HepG2 (cell line): ENCODE results near the gene BTG2. TPM values are rescaled to one million over a fixed set of nuclear protein-coding genes. Genes with fewer than 3 reads are reported as not detected.
A peak's percentile ranks its signal among the peaks of the same experiment; 100 is the strongest.

Experiments used
- EED ChIP-seq: sonication (generic); formaldehyde crosslinking; IDR thresholded peaks from 2 replicates; pipeline ENCODE4 v1.5.0; 2020; ENCODE audit warnings: mild to moderate bottlenecking, missing genetic modification reagents
- NCOA1 ChIP-seq: sonication (generic); formaldehyde crosslinking; IDR thresholded peaks from 2 replicates; pipeline ENCODE4 v1.9.0; 2021; ENCODE audit warnings: missing genetic modification reagents
- PAF1 ChIP-seq: IDR thresholded peaks from 2 replicates; pipeline ENCODE4 v1.6.1; 2016; ENCODE audit warnings: missing genetic modification reagents, missing compliant biosample characterization
- PHF21A ChIP-seq: sonication (generic); formaldehyde crosslinking; IDR thresholded peaks from 2 replicates; pipeline ENCODE4 v1.5.0; 2020; ENCODE audit warnings: mild to moderate bottlenecking, missing genetic modification reagents
- SIN3A ChIP-seq: IDR thresholded peaks from 2 replicates; pipeline ENCODE4 v1.6.1; 2011; ENCODE audit warnings: low read depth, mild to moderate bottlenecking, control low read depth, low read length, borderline replicate concordance
- SPEN ChIP-seq: sonication (generic); formaldehyde crosslinking; IDR thresholded peaks from 2 replicates; pipeline ENCODE4 v1.5.1; 2020; ENCODE audit warnings: low read depth, mild to moderate bottlenecking, missing genetic modification reagents
- ZBTB42 ChIP-seq: sonication (generic); formaldehyde crosslinking; IDR thresholded peaks from 2 replicates; pipeline ENCODE4 v1.5.0; 2020; ENCODE audit warnings: mild to moderate bottlenecking, missing genetic modification reagents
- ZFY ChIP-seq: sonication (generic); formaldehyde crosslinking; IDR thresholded peaks from 2 replicates; pipeline ENCODE4 v1.4.0; 2020; ENCODE audit warnings: missing genetic modification reagents
- ZMAT3 ChIP-seq: sonication (generic); formaldehyde crosslinking; conservative IDR thresholded peaks from 2 replicates; pipeline ENCODE4 v1.7.0; 2021; ENCODE audit warnings: missing genetic modification reagents
- ZNF460 ChIP-seq: sonication (generic); formaldehyde crosslinking; IDR thresholded peaks from 2 replicates; pipeline ENCODE4 v1.5.1; 2020; ENCODE audit warnings: missing genetic modification reagents, mild to moderate bottlenecking, borderline replicate concordance
- ZNF609 ChIP-seq: sonication (generic); formaldehyde crosslinking; IDR thresholded peaks from 2 replicates; pipeline ENCODE4 v1.4.0; 2020; ENCODE audit warnings: mild to moderate bottlenecking, missing genetic modification reagents, borderline replicate concordance
- ZNF747 ChIP-seq: sonication (generic); formaldehyde crosslinking; IDR thresholded peaks from 2 replicates; pipeline ENCODE4 v1.8.1; 2023; ENCODE audit warnings: missing genetic modification reagents, mild to moderate bottlenecking, borderline replicate concordance
- polyA plus RNA-seq, 8 experiments: library from polyadenylated mRNA; depleted of rRNA in 3 of 8; stranded (reverse) in 7 of 8; unstranded in 1 of 8; fragments of >200 nt; fragmentation: Illumina TruSeq in 4 of 8; extraction: Trizol in 4 of 8; gene quantifications; 2 replicates each; pipeline versions ENCODE4 v1.2.1 to v1.2.3, GENCODE V29; 2011 to 2016; ENCODE audit warnings: low read depth in 4 of 8, missing spikeins in 1 of 8, mixed read lengths in 1 of 8; ENCODE audit not compliant: insufficient read depth in 1 of 8
- total RNA-seq, 5 experiments: library from RNA; depleted of rRNA; stranded (reverse); fragments of >200 nt; fragmentation: Illumina TruSeq; extraction: Trizol; gene quantifications; 2 replicates each; pipeline ENCODE4 v1.2.3, GENCODE V29; 2016; ENCODE audit warnings: low read depth in 1 of 5
- TF ChIP-seq, protein P1 (sequence below): sonication (generic); formaldehyde crosslinking; IDR thresholded peaks from 2 replicates; pipeline ENCODE4 v1.9.0; 2021; ENCODE audit warnings: missing genetic modification reagents, mild to moderate bottlenecking, borderline replicate concordance
- TF ChIP-seq, protein P2 (sequence below): IDR thresholded peaks from 2 replicates; pipeline ENCODE4 v1.6.1; 2016; ENCODE audit warnings: missing compliant biosample characterization, missing genetic modification reagents, borderline replicate concordance
- TF ChIP-seq, protein P3 (sequence below): sonication (generic); formaldehyde crosslinking; IDR thresholded peaks from 2 replicates; pipeline ENCODE4 v1.5.0; 2020; ENCODE audit warnings: missing genetic modification reagents

BTG2 gene
- total and polyA plus RNA-seq, 2 of the 13 experiments (the other 11 are each of a cell fraction or from before 2014, with no cell fraction given) = 13.6 to 18.3 TPM

DNA sequence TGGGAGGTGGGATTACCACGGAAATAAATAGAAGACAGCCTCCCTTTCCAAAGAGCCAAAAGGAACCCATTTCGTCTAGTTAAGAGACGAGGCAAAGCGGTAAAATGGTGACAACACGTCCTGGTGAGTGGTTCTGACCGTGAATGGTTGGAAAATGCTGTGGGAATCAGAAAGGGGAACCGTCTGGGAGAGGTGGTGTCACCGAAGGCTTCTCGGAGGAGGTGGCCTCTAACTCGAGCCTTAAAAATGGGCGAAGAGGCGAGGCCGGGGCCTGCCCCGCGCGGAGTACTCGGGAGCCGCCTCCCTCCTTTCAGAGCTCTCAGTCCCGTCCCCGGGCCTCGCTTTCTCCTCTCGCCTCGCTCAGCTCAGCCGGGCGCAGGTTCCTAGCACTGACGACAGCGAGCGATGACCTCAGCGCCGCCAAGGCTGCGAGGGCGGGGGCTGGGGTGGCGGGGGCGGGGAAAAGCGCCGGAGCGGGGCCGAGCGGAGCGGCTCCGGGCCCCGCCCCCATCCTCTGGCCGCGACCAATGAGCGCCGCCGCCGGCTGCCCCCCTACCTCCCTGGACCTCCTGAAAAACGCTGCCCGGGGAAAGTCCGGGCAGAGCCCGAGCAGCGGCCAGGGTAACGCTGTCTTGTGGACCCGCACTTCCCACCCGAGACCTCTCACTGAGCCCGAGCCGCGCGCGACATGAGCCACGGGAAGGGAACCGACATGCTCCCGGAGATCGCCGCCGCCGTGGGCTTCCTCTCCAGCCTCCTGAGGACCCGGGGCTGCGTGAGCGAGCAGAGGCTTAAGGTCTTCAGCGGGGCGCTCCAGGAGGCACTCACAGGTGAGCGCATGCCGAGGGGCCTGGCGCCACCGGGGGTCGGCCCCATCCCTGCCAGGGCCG is at the start of gene BTG2 (continued):
- TF ChIP-seq, protein P1, sequence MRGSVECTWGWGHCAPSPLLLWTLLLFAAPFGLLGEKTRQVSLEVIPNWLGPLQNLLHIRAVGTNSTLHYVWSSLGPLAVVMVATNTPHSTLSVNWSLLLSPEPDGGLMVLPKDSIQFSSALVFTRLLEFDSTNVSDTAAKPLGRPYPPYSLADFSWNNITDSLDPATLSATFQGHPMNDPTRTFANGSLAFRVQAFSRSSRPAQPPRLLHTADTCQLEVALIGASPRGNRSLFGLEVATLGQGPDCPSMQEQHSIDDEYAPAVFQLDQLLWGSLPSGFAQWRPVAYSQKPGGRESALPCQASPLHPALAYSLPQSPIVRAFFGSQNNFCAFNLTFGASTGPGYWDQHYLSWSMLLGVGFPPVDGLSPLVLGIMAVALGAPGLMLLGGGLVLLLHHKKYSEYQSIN (CRISPR knock-in tag) = no peak
- 0 out of 2 replicates have a peak, but pooled peaks have one; percentile 45 for TF ChIP-seq ZNF747 (CRISPR knock-in tag)
- TF ChIP-seq, protein P2, sequence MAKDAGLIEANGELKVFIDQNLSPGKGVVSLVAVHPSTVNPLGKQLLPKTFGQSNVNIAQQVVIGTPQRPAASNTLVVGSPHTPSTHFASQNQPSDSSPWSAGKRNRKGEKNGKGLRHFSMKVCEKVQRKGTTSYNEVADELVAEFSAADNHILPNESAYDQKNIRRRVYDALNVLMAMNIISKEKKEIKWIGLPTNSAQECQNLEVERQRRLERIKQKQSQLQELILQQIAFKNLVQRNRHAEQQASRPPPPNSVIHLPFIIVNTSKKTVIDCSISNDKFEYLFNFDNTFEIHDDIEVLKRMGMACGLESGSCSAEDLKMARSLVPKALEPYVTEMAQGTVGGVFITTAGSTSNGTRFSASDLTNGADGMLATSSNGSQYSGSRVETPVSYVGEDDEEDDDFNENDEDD (CRISPR knock-in tag) = peak; percentile 32; the same call in 1 of the 2 replicates
- TF ChIP-seq ZNF609 (CRISPR knock-in tag) = peak; percentile 38; the same call in 1 of the 2 replicates
- TF ChIP-seq ZBTB42 (CRISPR knock-in tag) = peak; percentile 77; the same call in 1 of the 2 replicates
- peak; percentile 13; the same call in 1 of the 2 replicates for TF ChIP-seq ZNF460 (CRISPR knock-in tag)
- TF ChIP-seq NCOA1 (CRISPR knock-in tag) = no peak
- TF ChIP-seq ZMAT3 = no peak
- TF ChIP-seq PAF1 (CRISPR knock-in tag) = no peak
- TF ChIP-seq, protein P3, sequence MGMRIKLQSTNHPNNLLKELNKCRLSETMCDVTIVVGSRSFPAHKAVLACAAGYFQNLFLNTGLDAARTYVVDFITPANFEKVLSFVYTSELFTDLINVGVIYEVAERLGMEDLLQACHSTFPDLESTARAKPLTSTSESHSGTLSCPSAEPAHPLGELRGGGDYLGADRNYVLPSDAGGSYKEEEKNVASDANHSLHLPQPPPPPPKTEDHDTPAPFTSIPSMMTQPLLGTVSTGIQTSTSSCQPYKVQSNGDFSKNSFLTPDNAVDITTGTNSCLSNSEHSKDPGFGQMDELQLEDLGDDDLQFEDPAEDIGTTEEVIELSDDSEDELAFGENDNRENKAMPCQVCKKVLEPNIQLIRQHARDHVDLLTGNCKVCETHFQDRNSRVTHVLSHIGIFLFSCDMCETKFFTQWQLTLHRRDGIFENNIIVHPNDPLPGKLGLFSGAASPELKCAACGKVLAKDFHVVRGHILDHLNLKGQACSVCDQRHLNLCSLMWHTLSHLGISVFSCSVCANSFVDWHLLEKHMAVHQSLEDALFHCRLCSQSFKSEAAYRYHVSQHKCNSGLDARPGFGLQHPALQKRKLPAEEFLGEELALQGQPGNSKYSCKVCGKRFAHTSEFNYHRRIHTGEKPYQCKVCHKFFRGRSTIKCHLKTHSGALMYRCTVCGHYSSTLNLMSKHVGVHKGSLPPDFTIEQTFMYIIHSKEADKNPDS = peak; percentile 73
- TF ChIP-seq EED (CRISPR knock-in tag) = peak; percentile 66; the same call in 1 of the 2 replicates
- peak; percentile 47; the same call in 1 of the 2 replicates for TF ChIP-seq PHF21A (CRISPR knock-in tag)
- TF ChIP-seq SPEN (CRISPR knock-in tag) = 0 out of 2 replicates have a peak, but pooled peaks have one; percentile 60
- TF ChIP-seq SIN3A = peak; percentile 78; the same call in 1 of the 2 replicates
- TF ChIP-seq ZFY = peak; percentile 80
